Mucosa of stomach (tissue), 1 donor: Measurements from ENCODE around the gene EDARADD.
"Not testable (repeated sequence)": the region's sequence is repeated elsewhere in the genome, so short reads cannot be mapped to it uniquely, and the experiment has no call there.

Experiments used
- H3K27me3 ChIP-seq: one replicate; pipeline ENCODE4 v1.7.0; 2013; ENCODE audit warnings: mild to moderate bottlenecking, low read length; ENCODE audit not compliant: control insufficient read depth, insufficient read depth
- H3K36me3 ChIP-seq: one replicate; pipeline ENCODE4 v1.7.0; 2013; ENCODE audit warnings: low read length; ENCODE audit not compliant: control insufficient read depth, insufficient read depth
- H3K4me1 ChIP-seq: one replicate; pipeline ENCODE4 v1.7.0; 2013; ENCODE audit warnings: mild to moderate bottlenecking, low read length; ENCODE audit not compliant: control insufficient read depth, insufficient read depth
- H3K4me3 ChIP-seq: one replicate; pipeline ENCODE4 v1.7.0; 2013; ENCODE audit warnings: low read length
- H3K9ac ChIP-seq: one replicate; pipeline ENCODE4 v1.7.0; 2013; ENCODE audit warnings: mild to moderate bottlenecking, low read length, moderate library complexity
- H3K9me3 ChIP-seq: one replicate; pipeline ENCODE4 v1.7.0; 2013; ENCODE audit warnings: mild to moderate bottlenecking, low read length, moderate library complexity; ENCODE audit not compliant: control insufficient read depth
- donor health status: Pancreatic carcinoma.

The EDARADD gene

DNA sequence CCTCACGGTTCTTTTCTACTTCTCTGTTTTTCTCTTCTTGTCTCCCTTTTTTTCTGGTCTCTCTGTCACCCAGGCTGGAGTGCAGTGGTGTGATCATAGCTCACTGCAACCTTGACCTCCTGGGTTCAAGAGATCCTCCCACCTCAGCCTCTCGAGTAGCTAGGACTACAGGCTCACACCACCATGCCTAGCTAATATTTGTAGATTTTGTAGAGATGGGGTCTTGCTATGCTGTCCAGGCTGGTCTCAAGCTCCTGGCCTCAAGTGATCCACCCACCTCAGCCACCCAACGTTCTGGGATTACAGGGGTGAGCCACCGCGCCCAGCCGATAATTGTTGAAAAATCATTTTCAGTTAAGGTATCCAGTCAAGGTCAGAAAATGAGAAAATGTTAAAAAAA, 103.8 kb downstream of the EDARADD start:
- no peak overlapping the region for H3K4me3 ChIP-seq
- no peaks in the 10 kb centered on the region for H3K9me3 ChIP-seq
- no peaks in the 10 kb centered on the region for H3K36me3 ChIP-seq
- H3K9ac ChIP-seq = no peak overlapping the region
- H3K27me3 ChIP-seq = no peaks in the 10 kb centered on the region
- H3K4me1 ChIP-seq = no peaks in the 10 kb centered on the region

GRCh38 chr1:236501093-236501492, 107.0 kb downstream of the EDARADD start:
- H3K9me3 ChIP-seq = no peaks in the 10 kb centered on the region
- peaks cover 4% of the 10 kb centered on the region for H3K4me1 ChIP-seq
- H3K27me3 ChIP-seq = no peaks in the 10 kb centered on the region
- H3K9ac ChIP-seq = no peak overlapping the region
- H3K36me3 ChIP-seq = no peaks in the 10 kb centered on the region
- no peak overlapping the region for H3K4me3 ChIP-seq

- H3K9ac ChIP-seq = peak overlapping the region; percentile 26
- peaks cover 10% of the 10 kb centered on the region for H3K4me1 ChIP-seq
- H3K27me3 ChIP-seq = no peaks in the 10 kb centered on the region
- H3K9me3 ChIP-seq = no peaks in the 10 kb centered on the region
- H3K36me3 ChIP-seq = no peaks in the 10 kb centered on the region
- H3K4me3 ChIP-seq = no peak overlapping the region
Measured at GRCh38 chr1:236502579-236502971, 108.5 kb downstream of the EDARADD start.

DNA sequence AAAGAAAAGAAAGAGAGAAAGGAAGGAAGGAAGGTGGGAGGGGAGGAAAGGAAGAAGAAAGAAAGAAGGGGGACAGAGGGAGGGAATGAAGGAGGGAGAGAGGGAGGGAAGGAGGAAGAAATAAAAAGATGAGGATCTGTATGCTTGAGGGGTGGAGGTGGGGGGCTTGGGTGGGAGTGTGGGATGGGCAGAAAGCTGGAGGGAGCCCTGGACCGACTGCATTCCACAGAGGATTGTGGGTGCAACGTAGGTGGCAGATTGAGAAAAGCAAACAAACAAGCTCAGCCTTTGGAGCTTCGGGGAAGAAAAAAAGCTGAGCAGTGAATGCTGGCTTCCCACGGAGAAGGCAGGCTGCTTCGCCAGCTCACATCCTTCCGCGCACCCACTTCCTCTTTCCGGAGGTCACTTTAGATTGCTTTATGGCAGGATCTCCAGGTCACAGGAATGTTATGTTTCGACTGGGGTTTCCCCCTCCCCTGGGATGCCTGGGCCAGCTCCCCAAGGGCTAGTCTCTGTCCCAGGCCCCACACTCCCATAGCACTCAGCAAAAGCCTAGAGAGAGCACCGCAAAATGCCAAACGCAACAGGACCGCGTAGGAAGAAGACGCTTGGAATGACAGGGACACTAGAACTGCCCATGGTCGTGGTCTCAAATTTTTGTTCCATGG, 109.0 kb downstream of the EDARADD start:
- H3K9me3 ChIP-seq = no peaks in the 10 kb centered on the region
- H3K4me3 ChIP-seq = no peak overlapping the region
- peaks cover 11% of the 10 kb centered on the region for H3K4me1 ChIP-seq
- H3K36me3 ChIP-seq = no peaks in the 10 kb centered on the region
- no peaks in the 10 kb centered on the region for H3K27me3 ChIP-seq
- peak overlapping the region; percentile 26 for H3K9ac ChIP-seq

GRCh38 chr1:236504338-236504737, 110.3 kb downstream of the EDARADD start:
- H3K4me3 ChIP-seq, H3K27me3 ChIP-seq, H3K36me3 ChIP-seq, H3K9me3 ChIP-seq, H3K9ac ChIP-seq: not testable (repeated sequence)
- peaks cover 11% of the 10 kb centered on the region for H3K4me1 ChIP-seq

DNA sequence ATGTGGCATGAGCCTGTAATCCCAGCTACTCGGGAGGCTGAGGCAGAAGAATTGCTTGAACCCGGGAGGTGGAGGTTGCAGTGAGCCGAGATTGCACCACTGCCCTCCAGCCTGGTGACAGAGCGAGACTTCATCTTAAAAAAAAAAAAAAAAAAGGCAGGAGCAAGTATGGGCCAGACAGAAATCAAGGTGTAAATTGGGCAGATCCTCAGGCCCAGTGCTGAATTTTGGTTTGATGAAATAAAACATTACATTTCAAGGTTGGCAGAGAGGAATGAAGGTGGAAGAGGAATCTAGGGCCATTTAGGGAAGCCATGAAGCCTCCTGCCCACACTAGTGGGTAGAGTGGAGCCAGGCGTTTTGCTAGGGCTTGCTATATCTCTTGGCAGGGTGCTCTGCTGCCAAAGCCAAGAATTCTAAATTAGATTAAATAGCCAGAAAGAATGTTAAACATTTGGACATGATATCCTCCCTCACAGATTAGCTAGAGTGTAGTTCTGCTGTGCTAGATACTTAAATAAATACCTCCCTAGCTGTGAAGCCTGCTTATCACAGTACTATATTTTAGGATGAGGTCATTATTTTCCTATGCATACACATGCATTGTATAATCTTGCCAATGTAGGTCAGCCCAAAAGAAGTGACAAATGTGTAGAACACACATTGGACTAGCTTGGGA, 113.1 kb downstream of the EDARADD start:
- no peak overlapping the region for H3K4me3 ChIP-seq
- no peaks in the 10 kb centered on the region for H3K27me3 ChIP-seq
- H3K4me1 ChIP-seq = peaks cover 23% of the 10 kb centered on the region
- no peaks in the 10 kb centered on the region for H3K36me3 ChIP-seq
- H3K9ac ChIP-seq = no peak overlapping the region
- H3K9me3 ChIP-seq = no peaks in the 10 kb centered on the region

DNA sequence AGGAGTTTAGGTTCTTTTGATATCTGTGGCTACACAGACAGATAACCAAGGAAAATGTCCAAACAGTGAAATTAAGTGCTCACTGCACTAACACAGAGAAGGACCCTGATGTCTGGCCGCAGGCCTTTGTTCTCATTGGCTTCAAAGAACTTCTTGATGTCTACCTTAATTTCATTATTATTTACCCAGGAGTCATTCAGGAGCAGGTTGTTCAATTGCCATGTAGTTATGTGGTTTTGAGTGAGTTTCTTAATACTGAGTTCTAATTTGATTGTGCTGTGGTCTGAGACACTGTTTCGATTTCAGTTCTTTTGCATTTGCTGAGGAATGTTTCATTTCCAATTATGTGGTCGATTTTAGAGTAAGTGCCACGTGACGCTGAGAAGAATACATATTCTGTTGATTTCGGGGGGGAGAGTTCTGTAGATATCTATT, 114.5 kb downstream of the EDARADD start:
- H3K9ac ChIP-seq = no peak overlapping the region
- H3K27me3 ChIP-seq = no peaks in the 10 kb centered on the region
- H3K36me3 ChIP-seq = no peaks in the 10 kb centered on the region
- H3K4me3 ChIP-seq = no peak overlapping the region
- no peaks in the 10 kb centered on the region for H3K9me3 ChIP-seq
- H3K4me1 ChIP-seq = peaks cover 19% of the 10 kb centered on the region

GRCh38 chr1:236509203-236509602, 115.1 kb downstream of the EDARADD start:
- Histone ChIP-seq H3K9me3 (no peaks in the 10 kb centered on the region), H3K36me3 (no peaks in the 10 kb centered on the region), H3K4me1 (peaks cover 19% of the 10 kb centered on the region), H3K9ac (no peak overlapping the region), H3K4me3 (no peak overlapping the region), H3K27me3 (no peaks in the 10 kb centered on the region)

- Histone ChIP-seq H3K36me3 (no peaks in the 10 kb centered on the region), H3K9me3 (no peaks in the 10 kb centered on the region), H3K27me3 (no peaks in the 10 kb centered on the region), H3K4me1 (peaks cover 19% of the 10 kb centered on the region), H3K9ac (no peak overlapping the region), H3K4me3 (no peak overlapping the region)
Measured at GRCh38 chr1:236509647-236510401, 115.7 kb downstream of the EDARADD start.

DNA sequence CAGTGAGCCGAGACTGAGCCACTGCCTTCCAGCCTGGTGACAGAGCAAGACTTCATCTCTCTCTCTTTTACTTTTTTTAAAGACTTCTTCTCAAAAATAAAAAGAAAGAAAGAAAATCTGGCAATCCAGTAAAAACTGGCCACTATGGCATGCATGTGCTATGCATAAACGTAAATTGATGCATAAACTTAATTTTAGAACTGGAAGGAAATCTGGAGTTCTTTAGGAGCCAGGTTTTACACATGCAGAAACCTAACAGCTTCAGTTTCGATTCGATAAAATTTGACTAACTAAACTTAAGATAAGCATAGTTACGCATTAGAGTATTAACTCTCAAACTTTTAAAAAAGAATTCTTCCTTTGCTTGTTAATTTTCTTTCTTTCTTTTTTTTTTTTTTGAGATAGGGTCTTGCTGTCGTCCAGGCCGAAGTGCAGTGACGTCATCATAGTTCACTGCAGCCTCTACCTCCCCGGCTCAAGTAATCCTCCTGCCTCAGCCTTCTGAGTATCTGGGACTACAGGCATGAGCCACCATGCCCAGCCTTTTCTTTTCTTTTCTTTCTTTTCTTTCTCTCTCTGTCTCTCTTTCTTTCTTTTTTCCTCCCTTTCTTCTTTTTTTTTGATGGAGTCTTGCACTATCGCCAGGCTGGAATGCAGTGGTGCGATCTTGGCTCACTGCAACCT, 117.8 kb downstream of the EDARADD start:
- Histone ChIP-seq H3K27me3 (no peaks in the 10 kb centered on the region), H3K4me1 (peaks cover 30% of the 10 kb centered on the region), H3K4me3 (no peak overlapping the region), H3K9me3 (no peaks in the 10 kb centered on the region), H3K9ac (no peak overlapping the region), H3K36me3 (no peaks in the 10 kb centered on the region)

DNA sequence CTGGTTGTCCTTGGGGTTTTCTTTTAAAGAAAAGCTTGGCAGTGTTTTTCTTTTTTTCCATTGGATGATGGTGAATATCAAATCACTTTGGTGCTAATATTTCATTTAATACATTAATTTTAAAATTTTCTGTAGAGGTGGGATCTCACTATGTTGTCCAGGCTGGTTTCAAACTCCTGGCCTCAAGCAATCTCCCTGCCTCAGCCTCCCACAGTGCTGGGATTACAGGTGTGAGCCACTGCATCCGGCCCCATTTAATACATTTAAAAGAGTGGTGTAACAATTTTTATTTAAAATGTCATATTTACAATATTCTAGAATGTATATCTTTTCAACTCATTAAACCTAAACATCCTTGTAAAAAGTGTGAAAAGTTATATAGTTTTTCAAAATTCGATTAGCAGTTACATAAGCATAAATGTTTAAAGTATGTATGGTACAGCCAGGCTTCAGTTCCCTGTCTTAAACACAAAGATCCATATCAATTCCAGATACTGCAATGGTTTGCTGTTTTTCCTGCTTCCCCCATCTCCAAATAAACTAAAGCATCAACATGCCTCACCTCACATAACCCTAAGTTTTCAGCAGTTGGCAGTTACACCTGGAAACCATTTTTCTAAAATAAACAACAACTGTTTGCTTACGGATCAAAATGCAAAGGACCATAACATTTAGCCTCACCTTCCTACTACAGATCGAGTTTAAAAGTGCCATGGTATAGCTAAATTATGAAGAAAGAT, 120.8 kb downstream of the EDARADD start:
- Histone ChIP-seq H3K4me1 (peaks cover 27% of the 10 kb centered on the region), H3K27me3 (no peaks in the 10 kb centered on the region), H3K4me3 (no peak overlapping the region), H3K36me3 (no peaks in the 10 kb centered on the region), H3K9me3 (no peaks in the 10 kb centered on the region), H3K9ac (no peak overlapping the region)
